ENCODE results near the gene TXLNG. TPM values are rescaled to one million over a fixed set of nuclear protein-coding genes. Genes with fewer than 3 reads are reported as not detected.

The TXLNG gene
- total and polyA plus RNA-seq, 2 donors (not counting 1 experiment from before 2014, with no cell fraction given): 9.0 to 18.0 TPM

DNA sequence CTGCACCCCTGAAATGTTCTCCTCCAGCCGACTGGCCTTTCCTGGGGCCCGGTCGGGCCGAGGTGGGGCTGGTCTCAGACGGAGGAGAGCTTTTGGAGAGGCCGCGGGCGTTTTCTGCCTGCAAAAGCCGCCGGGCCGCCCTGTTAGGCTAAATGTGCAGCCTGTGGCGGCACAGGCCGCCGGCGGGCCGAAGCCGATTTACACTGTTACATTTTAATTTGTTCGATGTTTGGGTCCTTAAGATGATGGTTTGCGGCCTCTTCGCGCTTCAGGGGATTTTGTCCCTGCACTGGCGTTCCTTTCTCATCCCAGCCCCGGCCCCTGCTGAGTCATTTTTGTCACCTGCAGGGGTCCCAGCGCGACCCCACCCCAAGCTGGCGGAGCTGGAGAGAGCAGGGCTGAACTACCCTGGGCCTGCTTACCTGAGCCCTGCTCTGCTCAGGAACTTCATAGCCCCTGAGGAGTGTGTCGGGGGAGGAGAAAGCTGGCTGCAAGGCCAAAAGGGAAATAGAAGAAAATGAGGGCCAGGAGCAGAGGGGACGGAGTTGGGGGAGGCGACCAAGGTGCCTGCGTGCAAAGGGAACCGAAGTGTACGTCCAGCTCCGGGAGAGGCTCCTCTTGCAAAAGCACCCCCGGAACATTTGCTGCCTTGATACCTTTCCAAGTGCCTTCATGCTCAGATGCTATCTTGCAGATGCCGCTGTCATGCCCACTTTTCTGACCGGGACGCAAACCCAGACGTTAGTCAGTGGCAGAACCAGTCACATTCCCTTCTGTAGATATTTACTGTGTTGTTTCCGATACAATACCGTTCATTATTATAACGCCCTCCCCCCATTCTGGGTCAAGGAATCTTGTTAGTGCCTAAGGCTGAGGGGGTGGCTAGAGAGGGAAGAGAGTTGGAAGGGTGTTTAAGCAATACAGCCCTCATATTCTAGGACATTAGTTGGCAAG is 84.9 kb downstream of the TXLNG start:
- H3K27ac ChIP-seq (ENCODE audit: insufficient read depth, low read length): peak overlapping the region; percentile 73
- no peak for TF ChIP-seq EZH2 (IDR thresholded peaks at IDR 0.05; ENCODE audit: low read length, missing control alignments)
- TF ChIP-seq, protein P1, sequence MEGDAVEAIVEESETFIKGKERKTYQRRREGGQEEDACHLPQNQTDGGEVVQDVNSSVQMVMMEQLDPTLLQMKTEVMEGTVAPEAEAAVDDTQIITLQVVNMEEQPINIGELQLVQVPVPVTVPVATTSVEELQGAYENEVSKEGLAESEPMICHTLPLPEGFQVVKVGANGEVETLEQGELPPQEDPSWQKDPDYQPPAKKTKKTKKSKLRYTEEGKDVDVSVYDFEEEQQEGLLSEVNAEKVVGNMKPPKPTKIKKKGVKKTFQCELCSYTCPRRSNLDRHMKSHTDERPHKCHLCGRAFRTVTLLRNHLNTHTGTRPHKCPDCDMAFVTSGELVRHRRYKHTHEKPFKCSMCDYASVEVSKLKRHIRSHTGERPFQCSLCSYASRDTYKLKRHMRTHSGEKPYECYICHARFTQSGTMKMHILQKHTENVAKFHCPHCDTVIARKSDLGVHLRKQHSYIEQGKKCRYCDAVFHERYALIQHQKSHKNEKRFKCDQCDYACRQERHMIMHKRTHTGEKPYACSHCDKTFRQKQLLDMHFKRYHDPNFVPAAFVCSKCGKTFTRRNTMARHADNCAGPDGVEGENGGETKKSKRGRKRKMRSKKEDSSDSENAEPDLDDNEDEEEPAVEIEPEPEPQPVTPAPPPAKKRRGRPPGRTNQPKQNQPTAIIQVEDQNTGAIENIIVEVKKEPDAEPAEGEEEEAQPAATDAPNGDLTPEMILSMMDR (conservative IDR thresholded peaks at IDR 0.05 in 1 of 2, IDR thresholded peaks at IDR 0.05 in 1 of 2; ENCODE audit: low read depth in 1 of 2, low read length in 2 of 2): no peak
- H2AFZ ChIP-seq (ENCODE audit: low read length): peak overlapping the region; percentile 71
- no peaks in the 10 kb centered on the region for H3K36me3 ChIP-seq (ENCODE audit: control insufficient read depth, insufficient read depth, low read length)
- peak overlapping the region; percentile 26 to 49 (median 43) for H3K4me3 ChIP-seq (replicated peaks in 1 of 4; ENCODE audit: control extremely low read depth in 1 of 4, insufficient read depth in 1 of 4, low read depth in 3 of 4, low read length in 4 of 4)
- H3K4me1 ChIP-seq (ENCODE audit: control insufficient read depth, extremely low read depth, insufficient read depth, low read length): peaks cover 7% of the 10 kb centered on the region
- H3K9me3 ChIP-seq (ENCODE audit: control insufficient read depth, insufficient read depth, low read depth, low read length): no peaks in the 10 kb centered on the region
- H3K79me2 ChIP-seq (ENCODE audit: control insufficient read depth, insufficient read depth, low read length): peaks cover 31% of the 10 kb centered on the region
- H4K20me1 ChIP-seq (ENCODE audit: control insufficient read depth, extremely low read depth, insufficient read depth, low read length): peaks cover 2% of the 10 kb centered on the region
- H3K9ac ChIP-seq (ENCODE audit: insufficient read depth, low read length): peak overlapping the region; percentile 61
- peak in 1 of 2 donors; percentile 12 for DNase-seq (ENCODE audit: low read depth in 2 of 2)
- peak overlapping the region; percentile 90 for H3K4me2 ChIP-seq (ENCODE audit: extremely low read depth, insufficient read depth, low read length)
- H3K27me3 ChIP-seq (ENCODE audit: control insufficient read depth, insufficient read depth, low read length): no peaks in the 10 kb centered on the region

- no peak overlapping the region for H3K27ac ChIP-seq (ENCODE audit: insufficient read depth, low read length)
- no peaks in the 10 kb centered on the region for H3K9me3 ChIP-seq (ENCODE audit: control insufficient read depth, insufficient read depth, low read depth, low read length)
- no peak overlapping the region for H3K9ac ChIP-seq (ENCODE audit: insufficient read depth, low read length)
- no peak for DNase-seq (ENCODE audit: low read depth in 2 of 2)
- peaks cover 15% of the 10 kb centered on the region for H3K79me2 ChIP-seq (ENCODE audit: control insufficient read depth, insufficient read depth, low read length)
- H3K4me1 ChIP-seq (ENCODE audit: control insufficient read depth, extremely low read depth, insufficient read depth, low read length): peaks cover 7% of the 10 kb centered on the region
- no peak overlapping the region for H3K4me3 ChIP-seq (replicated peaks in 1 of 4; ENCODE audit: control extremely low read depth in 1 of 4, insufficient read depth in 1 of 4, low read depth in 3 of 4, low read length in 4 of 4)
- peaks cover under 1% of the 10 kb centered on the region for H4K20me1 ChIP-seq (ENCODE audit: control insufficient read depth, extremely low read depth, insufficient read depth, low read length)
- no peaks in the 10 kb centered on the region for H3K36me3 ChIP-seq (ENCODE audit: control insufficient read depth, insufficient read depth, low read length)
- H2AFZ ChIP-seq (ENCODE audit: low read length): no peak overlapping the region
- no peak overlapping the region for H3K4me2 ChIP-seq (ENCODE audit: extremely low read depth, insufficient read depth, low read length)
- no peaks in the 10 kb centered on the region for H3K27me3 ChIP-seq (ENCODE audit: control insufficient read depth, insufficient read depth, low read length)
- TF ChIP-seq, protein P1 (conservative IDR thresholded peaks at IDR 0.05 in 1 of 2, IDR thresholded peaks at IDR 0.05 in 1 of 2; ENCODE audit: low read depth in 1 of 2, low read length in 2 of 2): no peak
- no peak for TF ChIP-seq EZH2 (IDR thresholded peaks at IDR 0.05; ENCODE audit: low read length, missing control alignments)
These were observed 86.8 kb downstream of the TXLNG start for GRCh38 chrX:16873106-16873505.

DNA sequence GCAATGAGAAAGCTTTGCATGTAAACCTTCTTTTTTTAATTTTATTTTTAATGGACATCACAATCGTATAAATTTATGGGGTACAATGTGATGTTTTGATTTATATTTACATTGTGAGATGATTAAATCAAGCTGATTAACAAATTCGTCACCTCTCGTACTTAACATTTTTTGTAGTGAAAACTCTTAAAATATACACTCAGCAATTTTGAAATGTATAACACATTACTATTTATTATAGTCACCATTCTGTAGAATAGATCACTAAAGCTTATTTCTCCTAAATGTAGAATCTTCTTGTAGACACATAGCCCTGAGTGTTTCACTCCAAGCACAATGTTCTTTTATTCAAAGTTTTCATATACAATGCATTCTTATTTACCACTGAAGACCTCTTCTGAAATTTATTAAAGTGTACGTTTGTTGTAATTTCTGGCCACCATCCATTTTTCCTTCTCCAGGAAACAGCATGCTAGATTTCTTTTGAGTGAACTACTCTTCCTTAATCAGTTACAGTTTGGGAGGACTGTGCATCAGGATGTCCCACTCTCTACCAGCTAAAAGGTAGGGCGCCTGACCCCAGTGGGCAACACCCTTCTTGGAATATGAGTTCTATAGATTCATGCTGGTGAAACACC is 88.3 kb downstream of the TXLNG start:
- Histone ChIP-seq H3K79me2 (ENCODE audit: control insufficient read depth, insufficient read depth, low read length) (peaks cover under 1% of the 10 kb centered on the region), H3K9me3 (ENCODE audit: control insufficient read depth, insufficient read depth, low read depth, low read length) (no peaks in the 10 kb centered on the region), H3K27ac (ENCODE audit: insufficient read depth, low read length) (no peak overlapping the region), H4K20me1 (ENCODE audit: control insufficient read depth, extremely low read depth, insufficient read depth, low read length) (no peaks in the 10 kb centered on the region), H2AFZ (ENCODE audit: low read length) (no peak overlapping the region), H3K4me2 (ENCODE audit: extremely low read depth, insufficient read depth, low read length) (no peak overlapping the region), H3K4me3 (replicated peaks in 1 of 4; ENCODE audit: control extremely low read depth in 1 of 4, insufficient read depth in 1 of 4, low read depth in 3 of 4, low read length in 4 of 4) (no peak overlapping the region), H3K36me3 (ENCODE audit: control insufficient read depth, insufficient read depth, low read length) (no peaks in the 10 kb centered on the region), H3K27me3 (ENCODE audit: control insufficient read depth, insufficient read depth, low read length) (no peaks in the 10 kb centered on the region), H3K4me1 (ENCODE audit: control insufficient read depth, extremely low read depth, insufficient read depth, low read length) (peaks cover 7% of the 10 kb centered on the region), H3K9ac (ENCODE audit: insufficient read depth, low read length) (no peak overlapping the region)
- TF ChIP-seq, protein P1 (conservative IDR thresholded peaks at IDR 0.05 in 1 of 2, IDR thresholded peaks at IDR 0.05 in 1 of 2; ENCODE audit: low read depth in 1 of 2, low read length in 2 of 2): no peak
- no peak for TF ChIP-seq EZH2 (IDR thresholded peaks at IDR 0.05; ENCODE audit: low read length, missing control alignments)
- DNase-seq (ENCODE audit: low read depth in 2 of 2): no peak

Measured in fibroblast of lung (primary cell).